HepG2 (cell line): Measurements from ENCODE around the gene MAST1. TPM values are rescaled to one million over a fixed set of nuclear protein-coding genes. Genes with fewer than 3 reads are reported as not detected.
A peak's percentile ranks its signal among the peaks of the same experiment; 100 is the strongest.

ENCODE experiments used
- ETV5 ChIP-seq: IDR thresholded peaks from 2 replicates; pipeline ENCODE4 v1.6.1; 2018; ENCODE audit warnings: missing biosample characterization, missing genetic modification reagents, inconsistent platforms, borderline replicate concordance
- HDAC6 ChIP-seq: fragments of 200-600 bp; sonication (generic); IDR thresholded peaks from 2 replicates; pipeline ENCODE4 v1.7.0; 2017; ENCODE audit warnings: mild to moderate bottlenecking, antibody characterized with exemption, low read length, low read depth
- HOXD1 ChIP-seq: sonication (generic); formaldehyde crosslinking; IDR thresholded peaks from 2 replicates; pipeline ENCODE4 v1.5.0; 2020; ENCODE audit warnings: missing genetic modification reagents
- MED1 ChIP-seq: sonication (generic); formaldehyde crosslinking; IDR thresholded peaks from 2 replicates; pipeline ENCODE4 v1.4.0; 2020; ENCODE audit warnings: missing genetic modification reagents
- MYC ChIP-seq: sonication (generic); formaldehyde crosslinking; IDR thresholded peaks from 2 replicates; pipeline ENCODE4 v1.9.0; 2021; ENCODE audit warnings: missing genetic modification reagents, borderline replicate concordance
- PHF20 ChIP-seq: sonication (generic); formaldehyde crosslinking; IDR thresholded peaks from 2 replicates; pipeline ENCODE4 v1.5.0; 2020; ENCODE audit warnings: mild to moderate bottlenecking, missing genetic modification reagents
- RARA ChIP-seq: IDR thresholded peaks from 2 replicates; pipeline ENCODE4 v1.6.1; 2016; ENCODE audit warnings: missing genetic modification reagents, missing compliant biosample characterization
- RXRB ChIP-seq: IDR thresholded peaks from 2 replicates; pipeline ENCODE4 v1.6.1; 2016; ENCODE audit warnings: borderline replicate concordance, missing genetic modification reagents, missing compliant biosample characterization
- SALL1 ChIP-seq: sonication (generic); formaldehyde crosslinking; IDR thresholded peaks from 2 replicates; pipeline ENCODE4 v1.8.0; 2022; ENCODE audit warnings: mild to moderate bottlenecking, missing genetic modification reagents
- TEAD3 ChIP-seq: optimal IDR thresholded peaks from 2 replicates; pipeline ENCODE3; 2016; ENCODE audit warnings: borderline replicate concordance
- ZNF614 ChIP-seq: IDR thresholded peaks from 2 replicates; pipeline ENCODE4 v1.6.1; 2018; ENCODE audit warnings: missing biosample characterization, missing genetic modification reagents, inconsistent platforms, borderline replicate concordance
- polyA plus RNA-seq, 8 experiments: library from polyadenylated mRNA; depleted of rRNA in 3 of 8; stranded (reverse) in 7 of 8; unstranded in 1 of 8; fragments of >200 nt; fragmentation: Illumina TruSeq in 4 of 8; extraction: Trizol in 4 of 8; gene quantifications; 2 replicates each; pipeline versions ENCODE4 v1.2.1 to v1.2.3, GENCODE V29; 2011 to 2016; ENCODE audit warnings: low read depth in 4 of 8, missing spikeins in 1 of 8, mixed read lengths in 1 of 8; ENCODE audit not compliant: insufficient read depth in 1 of 8
- total RNA-seq, 5 experiments: library from RNA; depleted of rRNA; stranded (reverse); fragments of >200 nt; fragmentation: Illumina TruSeq; extraction: Trizol; gene quantifications; 2 replicates each; pipeline ENCODE4 v1.2.3, GENCODE V29; 2016; ENCODE audit warnings: low read depth in 1 of 5
- TF ChIP-seq, protein P1 (sequence below): sonication (generic); formaldehyde crosslinking; conservative IDR thresholded peaks from 2 replicates; pipeline ENCODE4 v1.4.0; 2020; ENCODE audit warnings: mild to moderate bottlenecking, missing genetic modification reagents, moderate library complexity
- TF ChIP-seq, protein P2 (sequence below): sonication (generic); formaldehyde crosslinking; IDR thresholded peaks from 2 replicates; pipeline ENCODE4 v1.4.0; 2020; ENCODE audit warnings: missing genetic modification reagents

MAST1 gene
- total and polyA plus RNA-seq, 2 of the 13 experiments (the other 11 are each of a cell fraction or from before 2014, with no cell fraction given) = 0.73 to 4.7 TPM

- TF ChIP-seq ZNF614 (CRISPR knock-in tag) = peak; percentile 26; the same call in 1 of the 2 replicates
- TF ChIP-seq, protein P1, sequence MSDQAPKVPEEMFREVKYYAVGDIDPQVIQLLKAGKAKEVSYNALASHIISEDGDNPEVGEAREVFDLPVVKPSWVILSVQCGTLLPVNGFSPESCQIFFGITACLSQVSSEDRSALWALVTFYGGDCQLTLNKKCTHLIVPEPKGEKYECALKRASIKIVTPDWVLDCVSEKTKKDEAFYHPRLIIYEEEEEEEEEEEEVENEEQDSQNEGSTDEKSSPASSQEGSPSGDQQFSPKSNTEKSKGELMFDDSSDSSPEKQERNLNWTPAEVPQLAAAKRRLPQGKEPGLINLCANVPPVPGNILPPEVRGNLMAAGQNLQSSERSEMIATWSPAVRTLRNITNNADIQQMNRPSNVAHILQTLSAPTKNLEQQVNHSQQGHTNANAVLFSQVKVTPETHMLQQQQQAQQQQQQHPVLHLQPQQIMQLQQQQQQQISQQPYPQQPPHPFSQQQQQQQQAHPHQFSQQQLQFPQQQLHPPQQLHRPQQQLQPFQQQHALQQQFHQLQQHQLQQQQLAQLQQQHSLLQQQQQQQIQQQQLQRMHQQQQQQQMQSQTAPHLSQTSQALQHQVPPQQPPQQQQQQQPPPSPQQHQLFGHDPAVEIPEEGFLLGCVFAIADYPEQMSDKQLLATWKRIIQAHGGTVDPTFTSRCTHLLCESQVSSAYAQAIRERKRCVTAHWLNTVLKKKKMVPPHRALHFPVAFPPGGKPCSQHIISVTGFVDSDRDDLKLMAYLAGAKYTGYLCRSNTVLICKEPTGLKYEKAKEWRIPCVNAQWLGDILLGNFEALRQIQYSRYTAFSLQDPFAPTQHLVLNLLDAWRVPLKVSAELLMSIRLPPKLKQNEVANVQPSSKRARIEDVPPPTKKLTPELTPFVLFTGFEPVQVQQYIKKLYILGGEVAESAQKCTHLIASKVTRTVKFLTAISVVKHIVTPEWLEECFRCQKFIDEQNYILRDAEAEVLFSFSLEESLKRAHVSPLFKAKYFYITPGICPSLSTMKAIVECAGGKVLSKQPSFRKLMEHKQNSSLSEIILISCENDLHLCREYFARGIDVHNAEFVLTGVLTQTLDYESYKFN (CRISPR knock-in tag) = 0 out of 2 replicates have a peak, but pooled peaks have one; percentile 45
- TF ChIP-seq SALL1 = peak; percentile 41; the same call in 1 of the 2 replicates
- TF ChIP-seq RXRB = peak; percentile 16; the same call in 1 of the 2 replicates
- TF ChIP-seq ETV5 (CRISPR knock-in tag) = peak; percentile 76; the same call in 1 of the 2 replicates
- TF ChIP-seq MED1 (CRISPR knock-in tag) = peak; percentile 16; the same call in 1 of the 2 replicates
- TF ChIP-seq, protein P2, sequence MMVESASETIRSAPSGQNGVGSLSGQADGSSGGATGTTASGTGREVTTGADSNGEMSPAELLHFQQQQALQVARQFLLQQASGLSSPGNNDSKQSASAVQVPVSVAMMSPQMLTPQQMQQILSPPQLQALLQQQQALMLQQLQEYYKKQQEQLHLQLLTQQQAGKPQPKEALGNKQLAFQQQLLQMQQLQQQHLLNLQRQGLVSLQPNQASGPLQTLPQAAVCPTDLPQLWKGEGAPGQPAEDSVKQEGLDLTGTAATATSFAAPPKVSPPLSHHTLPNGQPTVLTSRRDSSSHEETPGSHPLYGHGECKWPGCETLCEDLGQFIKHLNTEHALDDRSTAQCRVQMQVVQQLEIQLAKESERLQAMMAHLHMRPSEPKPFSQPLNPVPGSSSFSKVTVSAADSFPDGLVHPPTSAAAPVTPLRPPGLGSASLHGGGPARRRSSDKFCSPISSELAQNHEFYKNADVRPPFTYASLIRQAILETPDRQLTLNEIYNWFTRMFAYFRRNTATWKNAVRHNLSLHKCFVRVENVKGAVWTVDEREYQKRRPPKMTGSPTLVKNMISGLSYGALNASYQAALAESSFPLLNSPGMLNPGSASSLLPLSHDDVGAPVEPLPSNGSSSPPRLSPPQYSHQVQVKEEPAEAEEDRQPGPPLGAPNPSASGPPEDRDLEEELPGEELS (CRISPR knock-in tag) = peak; percentile 47; the same call in 1 of the 2 replicates
- TF ChIP-seq PHF20 (CRISPR knock-in tag) = no peak
- peak; percentile 57; the same call in 1 of the 2 replicates for TF ChIP-seq MYC (CRISPR knock-in tag)
- TF ChIP-seq RARA (CRISPR knock-in tag) = 0 out of 2 replicates have a peak, but pooled peaks have one; percentile 17
- TF ChIP-seq TEAD3 (CRISPR knock-in tag) = peak; percentile 35
- TF ChIP-seq HOXD1 = 0 out of 2 replicates have a peak, but pooled peaks have one; percentile 25
- TF ChIP-seq HDAC6 = no peak
These were observed 75.8 kb downstream of the MAST1 start (continued) for GRCh38 chr19:12913851-12914690.
